ENCODE results near the gene PPARA.

DNA sequence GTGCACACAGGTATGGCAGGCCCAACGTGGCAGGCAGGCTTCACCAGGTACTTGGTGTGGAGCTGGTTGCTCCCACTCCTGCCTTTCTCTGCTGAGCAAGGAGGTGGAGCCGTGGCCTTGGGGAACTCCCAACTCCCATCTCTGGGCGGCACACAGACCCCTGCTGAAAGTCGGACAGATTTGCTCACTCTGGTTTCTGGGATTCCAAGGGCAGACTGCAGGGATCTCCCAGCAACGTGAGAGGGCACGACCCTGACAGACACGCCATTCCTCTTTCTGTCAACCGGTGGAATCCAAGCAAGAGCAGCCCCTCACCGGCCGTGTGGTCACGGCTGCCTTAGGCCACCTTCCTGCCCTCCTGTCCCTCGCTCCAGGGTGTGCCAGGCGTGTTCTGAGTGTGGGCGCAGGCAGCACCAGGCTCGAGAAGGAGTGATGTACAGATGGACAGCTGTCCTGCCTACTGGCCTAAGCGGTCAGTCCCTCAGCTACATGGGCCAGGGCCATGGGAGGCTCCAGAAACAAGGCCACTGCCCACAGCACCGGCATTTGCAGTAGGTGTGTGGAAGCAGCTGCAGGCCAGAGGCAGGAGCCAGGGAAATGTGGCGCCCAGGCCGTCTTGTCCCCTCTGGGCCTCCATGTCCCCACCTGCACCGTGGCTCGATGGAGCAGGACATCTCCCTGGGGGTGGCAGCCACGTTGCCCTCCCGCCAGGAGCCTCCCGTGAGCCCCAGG is 13.7 kb upstream of the PPARA start:
- TF ChIP-seq, protein P1, sequence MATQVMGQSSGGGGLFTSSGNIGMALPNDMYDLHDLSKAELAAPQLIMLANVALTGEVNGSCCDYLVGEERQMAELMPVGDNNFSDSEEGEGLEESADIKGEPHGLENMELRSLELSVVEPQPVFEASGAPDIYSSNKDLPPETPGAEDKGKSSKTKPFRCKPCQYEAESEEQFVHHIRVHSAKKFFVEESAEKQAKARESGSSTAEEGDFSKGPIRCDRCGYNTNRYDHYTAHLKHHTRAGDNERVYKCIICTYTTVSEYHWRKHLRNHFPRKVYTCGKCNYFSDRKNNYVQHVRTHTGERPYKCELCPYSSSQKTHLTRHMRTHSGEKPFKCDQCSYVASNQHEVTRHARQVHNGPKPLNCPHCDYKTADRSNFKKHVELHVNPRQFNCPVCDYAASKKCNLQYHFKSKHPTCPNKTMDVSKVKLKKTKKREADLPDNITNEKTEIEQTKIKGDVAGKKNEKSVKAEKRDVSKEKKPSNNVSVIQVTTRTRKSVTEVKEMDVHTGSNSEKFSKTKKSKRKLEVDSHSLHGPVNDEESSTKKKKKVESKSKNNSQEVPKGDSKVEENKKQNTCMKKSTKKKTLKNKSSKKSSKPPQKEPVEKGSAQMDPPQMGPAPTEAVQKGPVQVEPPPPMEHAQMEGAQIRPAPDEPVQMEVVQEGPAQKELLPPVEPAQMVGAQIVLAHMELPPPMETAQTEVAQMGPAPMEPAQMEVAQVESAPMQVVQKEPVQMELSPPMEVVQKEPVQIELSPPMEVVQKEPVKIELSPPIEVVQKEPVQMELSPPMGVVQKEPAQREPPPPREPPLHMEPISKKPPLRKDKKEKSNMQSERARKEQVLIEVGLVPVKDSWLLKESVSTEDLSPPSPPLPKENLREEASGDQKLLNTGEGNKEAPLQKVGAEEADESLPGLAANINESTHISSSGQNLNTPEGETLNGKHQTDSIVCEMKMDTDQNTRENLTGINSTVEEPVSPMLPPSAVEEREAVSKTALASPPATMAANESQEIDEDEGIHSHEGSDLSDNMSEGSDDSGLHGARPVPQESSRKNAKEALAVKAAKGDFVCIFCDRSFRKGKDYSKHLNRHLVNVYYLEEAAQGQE (IDR thresholded peaks at IDR 0.05; ENCODE audit: insufficient read depth in 1 of 2, low read depth in 2 of 2, low read length in 1 of 2) = no peak
- TF ChIP-seq POLR2AphosphoS5 (IDR thresholded peaks at IDR 0.05; ENCODE audit: low read depth, low read length) = no peak
- TF ChIP-seq, protein P2, sequence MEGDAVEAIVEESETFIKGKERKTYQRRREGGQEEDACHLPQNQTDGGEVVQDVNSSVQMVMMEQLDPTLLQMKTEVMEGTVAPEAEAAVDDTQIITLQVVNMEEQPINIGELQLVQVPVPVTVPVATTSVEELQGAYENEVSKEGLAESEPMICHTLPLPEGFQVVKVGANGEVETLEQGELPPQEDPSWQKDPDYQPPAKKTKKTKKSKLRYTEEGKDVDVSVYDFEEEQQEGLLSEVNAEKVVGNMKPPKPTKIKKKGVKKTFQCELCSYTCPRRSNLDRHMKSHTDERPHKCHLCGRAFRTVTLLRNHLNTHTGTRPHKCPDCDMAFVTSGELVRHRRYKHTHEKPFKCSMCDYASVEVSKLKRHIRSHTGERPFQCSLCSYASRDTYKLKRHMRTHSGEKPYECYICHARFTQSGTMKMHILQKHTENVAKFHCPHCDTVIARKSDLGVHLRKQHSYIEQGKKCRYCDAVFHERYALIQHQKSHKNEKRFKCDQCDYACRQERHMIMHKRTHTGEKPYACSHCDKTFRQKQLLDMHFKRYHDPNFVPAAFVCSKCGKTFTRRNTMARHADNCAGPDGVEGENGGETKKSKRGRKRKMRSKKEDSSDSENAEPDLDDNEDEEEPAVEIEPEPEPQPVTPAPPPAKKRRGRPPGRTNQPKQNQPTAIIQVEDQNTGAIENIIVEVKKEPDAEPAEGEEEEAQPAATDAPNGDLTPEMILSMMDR (IDR thresholded peaks at IDR 0.05) = no peak
- TF ChIP-seq TCF7L2 (IDR thresholded peaks at IDR 0.05; ENCODE audit: low read depth, low read length) = no peak

All from Panc1 (cell line).